Parathyroid adenoma (tissue), 2 donors: ENCODE measurements around the gene LAMP5.

Experiments used
- H2AFZ ChIP-seq: fragments of 300-600 bp; sonication (generic); one replicate; pipeline ENCODE4 v1.7.0; 2017; ENCODE audit warnings: antibody characterized with exemption, mild to moderate bottlenecking
- H3K27ac ChIP-seq: fragments of 300-600 bp; sonication (generic); one replicate; pipeline ENCODE4 v1.7.0; 2017
- H3K27me3 ChIP-seq: fragments of 300-600 bp; sonication (generic); one replicate; pipeline ENCODE4 v1.7.0; 2017; ENCODE audit warnings: low read length; ENCODE audit not compliant: control insufficient read depth, insufficient read depth
- H3K36me3 ChIP-seq: fragments of 300-600 bp; sonication (generic); one replicate; pipeline ENCODE4 v1.7.0; 2017; ENCODE audit warnings: low read length; ENCODE audit not compliant: control insufficient read depth, insufficient read depth
- H3K4me1 ChIP-seq: fragments of 300-600 bp; sonication (generic); one replicate; pipeline ENCODE4 v1.7.0; 2017; ENCODE audit warnings: control low read depth
- H3K4me2 ChIP-seq: fragments of 300-600 bp; sonication (generic); one replicate; pipeline ENCODE4 v1.7.0; 2017; ENCODE audit warnings: low read length
- H3K4me3 ChIP-seq: fragments of 300-600 bp; sonication (generic); one replicate; pipeline ENCODE4 v1.7.0; 2017; ENCODE audit warnings: low read depth, low read length
- H3K79me2 ChIP-seq: fragments of 300-600 bp; sonication (generic); one replicate; pipeline ENCODE4 v1.7.0; 2017; ENCODE audit warnings: control low read depth
- H3K9ac ChIP-seq: fragments of 300-600 bp; sonication (generic); one replicate; pipeline ENCODE4 v1.7.0; 2017; ENCODE audit warnings: mild to moderate bottlenecking
- H3K9me3 ChIP-seq: fragments of 300-600 bp; sonication (generic); one replicate; pipeline ENCODE4 v1.7.0; 2017; ENCODE audit warnings: low read length; ENCODE audit not compliant: control insufficient read depth
- TF ChIP-seq, protein P1 (sequence below): fragments of 300-600 bp; sonication (generic); IDR thresholded peaks from one replicate; pipeline ENCODE4 v1.7.0; 2017; ENCODE audit warnings: antibody characterized with exemption, mild to moderate bottlenecking
- donor health status: primary hyperparathyroidism.

Gene LAMP5

DNA sequence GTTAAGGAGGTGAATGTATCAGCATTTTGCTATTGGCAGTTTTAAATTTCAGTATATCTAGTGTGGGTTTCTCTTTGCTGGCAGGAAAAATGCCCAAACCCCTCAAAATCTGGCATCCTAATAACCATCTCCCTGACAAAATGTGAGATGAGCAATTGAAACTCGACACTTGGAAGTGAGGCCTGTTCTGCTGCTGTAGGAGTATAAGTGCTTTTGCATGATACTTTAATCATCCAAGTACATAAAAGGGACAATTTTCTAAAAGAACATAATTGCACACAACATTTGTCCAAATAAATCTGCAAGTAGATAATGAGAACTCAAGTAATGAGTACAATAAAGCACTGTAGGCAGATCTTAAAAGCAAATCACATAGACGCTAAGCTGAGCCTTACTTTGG lies 36.5 kb downstream of the LAMP5 start:
- H3K9ac ChIP-seq: no peak overlapping the region
- no peaks in the 10 kb centered on the region for H3K36me3 ChIP-seq
- no peak overlapping the region for H3K27ac ChIP-seq
- TF ChIP-seq, protein P1, sequence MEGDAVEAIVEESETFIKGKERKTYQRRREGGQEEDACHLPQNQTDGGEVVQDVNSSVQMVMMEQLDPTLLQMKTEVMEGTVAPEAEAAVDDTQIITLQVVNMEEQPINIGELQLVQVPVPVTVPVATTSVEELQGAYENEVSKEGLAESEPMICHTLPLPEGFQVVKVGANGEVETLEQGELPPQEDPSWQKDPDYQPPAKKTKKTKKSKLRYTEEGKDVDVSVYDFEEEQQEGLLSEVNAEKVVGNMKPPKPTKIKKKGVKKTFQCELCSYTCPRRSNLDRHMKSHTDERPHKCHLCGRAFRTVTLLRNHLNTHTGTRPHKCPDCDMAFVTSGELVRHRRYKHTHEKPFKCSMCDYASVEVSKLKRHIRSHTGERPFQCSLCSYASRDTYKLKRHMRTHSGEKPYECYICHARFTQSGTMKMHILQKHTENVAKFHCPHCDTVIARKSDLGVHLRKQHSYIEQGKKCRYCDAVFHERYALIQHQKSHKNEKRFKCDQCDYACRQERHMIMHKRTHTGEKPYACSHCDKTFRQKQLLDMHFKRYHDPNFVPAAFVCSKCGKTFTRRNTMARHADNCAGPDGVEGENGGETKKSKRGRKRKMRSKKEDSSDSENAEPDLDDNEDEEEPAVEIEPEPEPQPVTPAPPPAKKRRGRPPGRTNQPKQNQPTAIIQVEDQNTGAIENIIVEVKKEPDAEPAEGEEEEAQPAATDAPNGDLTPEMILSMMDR: no peak
- H3K9me3 ChIP-seq: no peaks in the 10 kb centered on the region
- no peak overlapping the region for H3K4me3 ChIP-seq
- H3K79me2 ChIP-seq: no peaks in the 10 kb centered on the region
- H2AFZ ChIP-seq: no peak overlapping the region
- no peaks in the 10 kb centered on the region for H3K27me3 ChIP-seq
- H3K4me2 ChIP-seq: no peak overlapping the region
- H3K4me1 ChIP-seq: no peaks in the 10 kb centered on the region

DNA sequence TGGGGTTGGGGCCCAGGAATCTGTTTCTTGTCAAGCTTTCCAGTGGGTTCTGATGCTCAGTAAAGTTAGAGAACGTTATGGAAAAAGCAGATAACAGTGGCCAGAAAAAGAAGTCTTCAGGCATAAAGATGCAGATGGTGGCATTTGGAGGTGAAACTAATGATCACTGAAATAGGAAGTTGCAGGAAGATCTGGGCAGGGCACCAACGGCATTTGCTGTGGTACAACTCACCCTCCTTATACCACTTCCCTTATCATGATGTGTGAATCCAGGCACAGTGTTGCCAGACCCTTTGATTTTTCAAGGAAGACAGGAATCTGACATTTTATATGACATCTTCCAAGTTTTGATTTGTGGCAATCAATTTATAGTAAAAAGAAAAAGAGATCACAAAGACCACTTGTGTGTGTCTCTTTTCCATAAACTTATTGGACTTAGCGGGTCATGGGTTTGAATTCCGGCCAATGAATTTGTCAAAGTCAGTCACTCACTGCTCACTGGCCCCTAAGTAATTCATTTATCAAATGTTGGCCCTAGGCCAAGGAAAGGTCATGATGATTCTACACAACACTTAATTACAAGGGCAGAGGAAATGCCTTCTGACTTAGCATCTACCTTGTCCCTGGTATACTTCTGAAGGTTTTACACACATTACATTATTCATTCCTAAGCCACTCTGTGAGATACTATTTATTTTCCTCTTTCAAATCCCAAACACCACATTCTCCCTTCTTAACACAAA lies 37.6 kb downstream of the LAMP5 start:
- no peak overlapping the region for H3K4me2 ChIP-seq
- no peak overlapping the region for H2AFZ ChIP-seq
- H3K9ac ChIP-seq: no peak overlapping the region
- no peaks in the 10 kb centered on the region for H3K9me3 ChIP-seq
- no peak overlapping the region for H3K27ac ChIP-seq
- H3K27me3 ChIP-seq: no peaks in the 10 kb centered on the region
- no peaks in the 10 kb centered on the region for H3K36me3 ChIP-seq
- H3K79me2 ChIP-seq: no peaks in the 10 kb centered on the region
- TF ChIP-seq, protein P1: no peak
- no peak overlapping the region for H3K4me3 ChIP-seq
- H3K4me1 ChIP-seq: no peaks in the 10 kb centered on the region

DNA sequence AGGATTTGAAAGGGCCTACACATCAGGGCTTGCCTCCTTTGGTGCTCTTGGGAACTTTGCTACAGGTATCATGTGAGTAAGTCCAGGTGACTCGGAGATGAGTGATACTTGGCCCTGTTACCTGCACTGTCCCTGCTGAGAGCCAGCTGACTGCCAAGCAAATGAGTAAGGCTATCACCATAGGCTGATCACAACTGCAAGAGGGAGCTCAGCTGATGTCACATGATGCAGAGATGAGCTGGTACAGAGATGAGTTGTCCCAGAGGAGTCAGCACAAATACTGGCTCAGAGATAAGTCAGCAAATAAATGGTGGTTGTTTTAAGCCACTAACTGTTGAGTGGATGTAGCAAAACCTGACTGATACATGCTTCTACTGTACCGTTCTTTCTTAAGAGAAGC lies 41.4 kb downstream of the LAMP5 start:
- H3K79me2 ChIP-seq: no peaks in the 10 kb centered on the region
- TF ChIP-seq, protein P1: no peak
- H3K36me3 ChIP-seq: no peaks in the 10 kb centered on the region
- no peaks in the 10 kb centered on the region for H3K27me3 ChIP-seq
- H3K9ac ChIP-seq: no peak overlapping the region
- no peaks in the 10 kb centered on the region for H3K4me1 ChIP-seq
- H3K4me2 ChIP-seq: no peak overlapping the region
- H2AFZ ChIP-seq: no peak overlapping the region
- no peaks in the 10 kb centered on the region for H3K9me3 ChIP-seq
- no peak overlapping the region for H3K4me3 ChIP-seq
- H3K27ac ChIP-seq: no peak overlapping the region

DNA sequence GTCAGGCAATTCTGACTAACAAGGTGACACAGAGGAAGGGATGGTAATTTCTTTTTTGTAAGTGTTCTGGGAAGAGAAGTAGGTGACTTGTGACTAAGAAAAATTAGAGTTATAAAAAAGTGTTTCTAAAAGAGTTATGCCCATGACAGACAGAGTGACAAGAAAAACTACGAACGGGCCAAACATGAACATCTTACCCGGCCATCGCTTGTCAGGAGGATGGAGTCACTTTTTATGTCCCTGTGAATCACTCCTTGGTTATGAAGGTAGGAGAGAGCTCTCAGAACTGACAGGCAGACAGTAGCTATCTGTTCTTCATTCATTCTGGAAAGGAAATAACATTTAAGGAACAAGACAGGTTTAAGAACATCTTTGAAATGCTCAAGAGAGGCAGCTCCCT lies 43.0 kb downstream of the LAMP5 start:
- Histone ChIP-seq H2AFZ (no peak overlapping the region), H3K4me2 (no peak overlapping the region), H3K36me3 (no peaks in the 10 kb centered on the region), H3K4me1 (no peaks in the 10 kb centered on the region), H3K27me3 (no peaks in the 10 kb centered on the region), H3K9ac (no peak overlapping the region), H3K4me3 (no peak overlapping the region), H3K9me3 (no peaks in the 10 kb centered on the region), H3K79me2 (no peaks in the 10 kb centered on the region), H3K27ac (no peak overlapping the region)
- TF ChIP-seq, protein P1: no peak
